Stimulated activated CD8-positive, alpha-beta memory T cell treated with anti-CD3 and anti-CD28 coated beads, Interleukin-15, amount 100 ng/mL, for 4 hours (primary cell): ENCODE data around the gene SYT1.

Source experiments
- DNase-seq, 2 donors: peaks; one replicate each; pipeline ENCODE4 v3.0.0-alpha.2; 2020; ENCODE audit warnings: low read depth in 2 of 2

SYT1 gene

DNA sequence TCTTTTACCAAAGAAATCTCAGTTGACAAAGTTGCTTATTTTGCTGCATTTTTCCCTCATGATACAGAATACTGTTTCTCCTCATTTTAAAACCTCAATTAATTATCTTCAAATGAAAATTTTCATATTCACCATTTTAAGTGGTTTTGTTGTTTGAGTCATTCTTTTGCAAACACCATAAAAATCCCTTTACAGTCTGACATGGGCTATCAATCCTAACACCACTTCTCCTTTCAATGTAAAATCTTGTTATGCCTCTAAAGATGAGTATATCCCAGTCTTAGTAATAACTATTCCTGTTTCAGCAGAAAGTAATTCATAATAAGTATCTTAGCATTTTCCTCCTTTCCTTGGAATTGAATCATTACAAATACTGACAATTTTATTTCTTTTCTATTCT is 192.2 kb downstream of the SYT1 start:
- DNase-seq, result no peak

DNA sequence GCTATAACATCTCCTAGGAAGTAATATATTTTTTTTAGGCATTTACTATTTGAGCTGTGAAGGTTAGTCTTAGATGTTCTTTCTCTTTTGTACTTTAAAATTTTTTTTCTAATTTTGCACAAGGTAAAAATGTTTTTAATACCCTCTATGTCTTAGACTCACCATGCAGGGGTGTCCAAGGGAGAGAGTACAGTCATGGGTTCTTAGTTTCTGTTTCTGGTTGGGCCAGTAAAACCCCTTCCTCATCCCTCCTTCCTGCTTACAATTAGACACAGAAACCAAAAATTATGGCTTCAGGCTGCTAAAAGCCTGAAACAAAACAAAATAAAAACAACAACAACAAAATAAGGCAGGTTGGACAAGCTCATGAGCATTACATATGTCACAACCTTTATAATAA is 193.0 kb downstream of the SYT1 start:
- DNase-seq, result no peak

- no peak for DNase-seq
These were observed 193.8 kb downstream of the SYT1 start for GRCh38 chr12:79058342-79058741.

GRCh38 chr12:79059557-79059956 is 195.0 kb downstream of the SYT1 start:
- DNase-seq, result no peak

GRCh38 chr12:79063258-79063657 is 198.7 kb downstream of the SYT1 start:
- DNase-seq, result no peak

GRCh38 chr12:79067977-79068376 is 203.4 kb downstream of the SYT1 start:
- DNase-seq, result no peak

DNA sequence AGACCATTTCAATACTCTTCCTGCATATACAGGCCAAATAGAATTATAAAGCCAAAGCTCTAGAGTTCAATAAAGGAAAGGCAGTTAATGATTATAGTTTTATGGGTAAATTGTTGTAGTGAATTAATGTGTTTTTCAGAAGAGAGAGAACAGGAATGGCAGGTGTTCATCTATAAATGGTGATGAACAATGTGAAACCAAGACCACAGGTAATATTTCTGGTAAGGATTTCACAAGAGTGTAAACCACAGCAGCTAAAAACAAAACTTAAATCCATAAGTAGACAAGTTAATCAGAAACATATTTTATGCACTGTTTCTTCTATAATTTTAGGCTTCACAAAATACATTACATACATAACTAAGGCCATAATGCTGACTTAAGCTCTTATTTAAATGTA is 204.4 kb downstream of the SYT1 start:
- DNase-seq, result no peak

DNA sequence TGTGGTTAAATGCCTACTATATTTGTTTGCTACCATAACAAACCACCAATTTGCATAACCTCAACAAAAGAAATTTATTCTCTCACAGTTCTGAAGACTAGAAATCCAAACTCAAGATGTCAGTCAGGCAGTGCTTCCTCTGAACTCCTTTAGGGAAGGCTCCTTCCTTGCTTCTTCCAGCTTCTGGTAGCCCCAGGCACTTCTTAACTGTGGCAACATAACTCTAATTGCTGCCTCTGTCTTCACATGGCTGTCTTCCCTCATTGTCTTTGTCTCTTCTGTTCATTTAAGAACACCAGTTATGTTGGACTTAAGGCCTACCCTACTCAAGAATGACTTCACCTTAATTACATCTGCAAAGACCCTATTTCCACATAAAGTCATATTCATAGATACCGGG is 206.9 kb downstream of the SYT1 start:
- DNase-seq, result no peak

DNA sequence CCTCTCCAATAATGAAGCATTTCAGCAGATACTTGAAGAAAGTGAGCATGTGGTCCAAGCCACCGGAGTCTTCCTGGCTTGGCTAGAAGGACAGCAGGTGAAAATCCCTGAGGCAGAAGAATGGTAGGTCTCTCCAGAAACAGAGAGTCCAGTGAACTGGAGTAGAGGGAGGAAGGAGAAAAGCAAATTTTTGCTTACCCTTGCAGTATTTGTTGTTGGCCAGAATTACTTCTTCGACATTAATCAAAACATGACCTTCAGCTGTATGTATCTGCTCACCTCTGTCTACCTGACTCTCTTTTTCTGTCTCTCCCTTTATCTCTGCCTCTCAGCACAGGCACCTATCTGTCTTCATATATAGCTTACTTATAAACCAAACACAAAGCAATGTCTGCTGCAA is 208.9 kb downstream of the SYT1 start:
- no peak for DNase-seq

- no peak for DNase-seq
These were observed 218.0 kb downstream of the SYT1 start for GRCh38 chr12:79082595-79082994.

DNA sequence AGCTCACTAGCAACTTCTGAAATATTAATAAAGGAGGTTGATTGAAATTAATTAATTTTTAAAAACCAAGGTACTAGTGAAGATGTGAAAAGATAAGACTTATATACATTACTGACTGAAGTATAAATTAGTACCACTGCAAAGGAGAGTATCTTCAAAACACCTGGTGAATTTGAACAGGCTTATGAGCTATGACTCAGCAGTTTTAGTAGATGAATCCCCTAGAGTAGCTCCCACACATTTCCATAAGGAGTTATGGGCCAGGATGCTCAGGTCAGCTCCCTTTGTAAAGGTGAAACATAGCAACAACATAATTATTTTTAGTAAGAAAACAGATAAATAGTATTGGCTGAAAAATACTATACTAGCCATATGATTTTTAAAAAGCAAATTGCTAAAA is 218.6 kb downstream of the SYT1 start:
- DNase-seq, result no peak

- DNase-seq, result no peak
These were observed 220.6 kb downstream of the SYT1 start for GRCh38 chr12:79085106-79085682.

DNA sequence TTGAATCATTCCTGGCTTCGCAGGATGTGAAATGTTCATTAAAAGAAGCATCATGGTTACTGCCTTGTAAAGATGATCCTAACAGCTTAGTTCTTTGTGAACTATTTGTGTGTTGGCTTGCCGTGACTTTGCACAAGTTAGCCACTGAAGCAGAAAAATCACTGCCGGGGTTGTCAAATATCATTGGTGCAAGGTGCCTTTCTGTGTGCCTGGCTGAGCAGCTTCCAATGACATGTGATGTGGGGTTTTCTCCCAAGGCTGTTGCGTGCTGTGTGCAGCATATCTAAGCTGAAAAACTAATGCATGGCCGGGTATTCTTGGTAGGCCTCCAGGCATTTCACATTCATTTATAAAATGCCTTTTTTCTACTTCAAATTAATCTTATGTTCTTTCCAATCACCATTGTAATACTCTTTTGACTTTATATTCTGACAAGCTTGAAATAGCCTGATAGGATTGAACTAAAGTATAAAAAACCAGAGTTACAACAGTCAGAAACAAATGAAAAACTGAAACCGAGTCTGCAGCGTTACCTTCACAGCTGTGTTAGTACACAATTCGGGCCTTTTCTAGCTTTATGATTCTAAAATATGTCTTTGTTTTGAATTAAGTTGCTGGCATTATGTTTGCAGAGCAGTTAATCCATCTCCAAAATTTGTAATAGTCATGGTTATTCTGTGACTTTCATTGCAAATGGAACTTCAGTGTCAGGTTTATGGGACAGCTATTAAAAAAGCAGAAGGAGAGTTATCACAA is 222.1 kb downstream of the SYT1 start:
- DNase-seq, result no peak

GRCh38 chr12:79098530-79098929 is 234.0 kb downstream of the SYT1 start:
- DNase-seq, result no peak

- DNase-seq, result no peak
These were observed 244.4 kb downstream of the SYT1 start for GRCh38 chr12:79108962-79109361.

DNA sequence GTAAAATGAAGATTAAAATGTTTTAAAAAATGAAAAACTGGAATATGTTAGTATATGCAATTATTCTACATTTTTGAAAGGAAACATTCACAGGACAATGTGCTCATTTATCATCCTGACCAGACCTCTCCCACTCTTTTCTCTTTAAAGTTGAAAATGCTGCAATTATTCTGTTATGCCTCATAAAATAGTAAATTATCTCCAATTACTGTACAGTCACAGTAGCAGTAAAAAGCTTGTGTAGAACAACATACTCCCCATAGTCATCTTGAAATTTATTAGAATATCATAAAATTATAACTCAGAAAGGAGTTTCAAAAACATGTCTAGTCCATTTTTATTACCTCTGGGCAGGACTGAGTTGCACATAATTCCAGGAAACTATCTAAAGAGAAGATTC is 250.3 kb downstream of the SYT1 start:
- no peak for DNase-seq

- no peak for DNase-seq
These were observed 251.2 kb downstream of the SYT1 start for GRCh38 chr12:79115743-79116142.

DNA sequence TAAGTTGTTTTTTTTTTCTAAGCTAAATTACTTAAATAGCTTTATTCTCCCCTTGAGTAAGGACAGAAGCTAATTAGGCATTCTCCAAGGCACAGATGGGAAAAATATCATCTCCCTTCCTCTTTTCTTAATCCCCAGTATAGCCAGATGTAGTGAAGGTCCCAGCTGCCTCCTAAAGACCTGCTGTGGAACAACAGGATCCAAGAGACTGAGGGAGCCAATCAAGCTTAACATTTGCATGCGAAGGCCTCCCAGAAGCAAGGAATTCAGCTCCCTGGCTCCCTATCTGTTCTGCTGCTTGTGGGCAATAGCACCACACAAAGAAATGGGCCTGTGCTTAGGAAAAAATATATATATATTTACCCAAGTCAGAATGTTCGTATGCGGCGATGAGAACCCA is 255.2 kb downstream of the SYT1 start:
- DNase-seq, result no peak

GRCh38 chr12:79121486-79121885 is 256.9 kb downstream of the SYT1 start:
- DNase-seq, result no peak

DNA sequence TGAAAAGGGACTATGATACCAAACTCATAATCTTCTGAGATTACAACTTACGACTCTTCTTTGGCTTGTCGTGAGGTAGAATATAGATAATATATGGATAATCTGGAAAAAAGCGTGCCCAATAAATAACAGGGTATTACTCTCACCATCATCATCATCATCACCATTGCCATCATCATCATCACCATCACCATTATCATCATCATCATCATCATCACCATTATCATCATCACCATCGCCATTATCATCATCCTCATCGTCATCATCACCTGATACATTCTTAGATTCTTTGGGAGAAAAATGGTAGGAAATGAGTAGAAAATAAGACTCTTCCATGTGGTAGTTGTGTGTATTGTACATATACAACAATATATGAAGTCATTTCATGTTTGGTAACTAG is 259.8 kb downstream of the SYT1 start:
- no peak for DNase-seq

- DNase-seq, result no peak
These were observed 260.8 kb downstream of the SYT1 start for GRCh38 chr12:79125358-79125757.

DNA sequence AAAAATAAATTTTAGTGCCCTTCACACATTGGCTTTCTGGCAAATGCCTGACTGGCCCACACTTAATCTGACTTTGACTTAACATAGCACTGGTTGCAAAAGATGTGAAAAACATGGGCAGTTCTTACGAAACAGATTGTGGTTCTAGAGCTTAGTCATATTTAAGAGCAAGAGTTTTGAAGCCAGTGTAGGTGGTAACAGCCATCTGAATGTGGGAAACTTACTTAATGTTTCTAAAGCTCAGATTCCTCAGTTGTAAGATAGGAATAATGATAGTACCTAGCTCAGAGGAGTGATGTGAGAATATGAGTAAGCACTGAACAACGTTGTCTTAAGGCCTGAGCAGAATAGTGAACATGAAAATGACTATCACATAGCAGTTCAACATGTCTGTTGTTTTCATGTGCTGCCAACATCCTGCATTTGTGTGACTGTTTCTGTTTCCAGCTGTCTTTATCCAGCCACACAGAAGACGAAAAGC is 262.7 kb downstream of the SYT1 start:
- no peak for DNase-seq

DNA sequence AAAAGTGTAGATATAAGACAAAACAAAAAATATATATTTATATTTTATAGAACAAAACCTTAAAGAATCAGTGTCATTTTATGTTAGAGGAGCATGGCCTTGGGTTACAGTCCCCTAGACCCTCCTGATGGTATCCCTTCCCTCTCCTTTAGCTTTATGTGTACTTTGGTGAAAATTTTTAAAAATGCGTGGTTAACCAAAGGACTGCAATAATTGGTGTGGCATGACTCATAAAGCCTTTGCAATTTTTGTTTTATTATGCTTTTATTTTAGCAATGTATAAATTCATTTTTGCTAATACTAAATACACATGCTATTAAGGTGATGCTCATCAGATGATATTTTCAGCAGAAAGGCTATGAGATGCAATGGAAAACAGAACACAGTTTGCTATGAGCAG is 264.4 kb downstream of the SYT1 start:
- DNase-seq, result no peak

DNA sequence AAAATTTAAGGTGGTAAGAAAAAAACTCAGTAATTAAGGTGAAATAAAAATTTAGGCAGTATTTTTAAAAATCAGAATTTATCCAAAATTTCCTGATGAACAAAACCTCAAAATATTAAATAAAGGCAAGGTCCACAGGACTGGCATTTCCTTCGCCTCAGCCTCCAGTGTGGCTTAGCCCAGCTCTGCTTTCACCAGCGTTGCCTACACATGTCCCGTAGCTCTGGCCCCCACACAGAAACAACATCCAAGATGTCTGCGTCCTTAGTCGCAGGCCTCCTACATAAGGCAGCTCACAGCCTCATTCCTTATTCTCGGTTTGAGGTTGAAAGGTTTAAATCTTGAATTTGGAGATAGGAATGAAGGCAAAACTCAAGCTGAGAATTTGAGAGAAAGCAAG is 274.3 kb downstream of the SYT1 start:
- no peak for DNase-seq
